Endodermal cell (in vitro differentiated cells): ENCODE results near the gene TTLL5. TPM values are rescaled to one million over a fixed set of nuclear protein-coding genes. Genes with fewer than 3 reads are reported as not detected.

Experiments
- DNase-seq: peaks from one replicate; pipeline ENCODE4 v3.0.0-alpha.2; 2017
- H3K27ac ChIP-seq: 2 replicates; pipeline ENCODE4 v1.5.1; 2013; ENCODE audit warnings: mild to moderate bottlenecking, low read depth, low read length, moderate library complexity
- H3K27me3 ChIP-seq: 2 replicates; pipeline ENCODE4 v1.6.1; 2013; ENCODE audit warnings: mild to moderate bottlenecking, low read length, moderate library complexity; ENCODE audit not compliant: insufficient read depth, control insufficient read depth, poor library complexity, severe bottlenecking
- H3K36me3 ChIP-seq: 2 replicates; pipeline ENCODE4 v1.7.0; 2013; ENCODE audit warnings: mild to moderate bottlenecking, low read length, moderate library complexity; ENCODE audit not compliant: control insufficient read depth, insufficient read depth
- H3K4me1 ChIP-seq: one replicate; pipeline ENCODE4 v1.7.0; 2013; ENCODE audit warnings: low read length; ENCODE audit not compliant: control insufficient read depth, insufficient read depth
- H3K4me3 ChIP-seq: 2 replicates; pipeline ENCODE4 v1.5.1; 2013; ENCODE audit warnings: mild to moderate bottlenecking, low read length, moderate library complexity
- H3K9ac ChIP-seq: 2 replicates; pipeline ENCODE4 v1.6.1; 2013; ENCODE audit warnings: mild to moderate bottlenecking, low read length, moderate library complexity; ENCODE audit not compliant: poor library complexity, severe bottlenecking; ENCODE audit errors: extremely low read depth
- H3K9me3 ChIP-seq: 2 replicates; pipeline ENCODE4 v1.6.1; 2013; ENCODE audit warnings: mild to moderate bottlenecking, low read length, moderate library complexity; ENCODE audit not compliant: control insufficient read depth
- H3K27ac Mint-ChIP-seq: 2 replicates; pipeline ENCODE4 v1.8.0; 2020; ENCODE audit warnings: mixed read lengths
- H3K27me3 Mint-ChIP-seq: 2 replicates; pipeline ENCODE4 v1.8.0; 2021; ENCODE audit warnings: mild to moderate bottlenecking, mixed read lengths; ENCODE audit not compliant: insufficient read depth
- H3K36me3 Mint-ChIP-seq: 2 replicates; pipeline ENCODE4 v1.8.0; 2020; ENCODE audit warnings: low read depth, mixed read lengths
- H3K4me1 Mint-ChIP-seq: 2 replicates; pipeline ENCODE4 v1.8.0; 2020; ENCODE audit warnings: mixed read lengths
- H3K4me3 Mint-ChIP-seq: 2 replicates; pipeline ENCODE4 v1.8.0; 2020; ENCODE audit warnings: mild to moderate bottlenecking, moderate library complexity, mixed read lengths
- H3K9me3 Mint-ChIP-seq: 2 replicates; pipeline ENCODE4 v1.8.0; 2020; ENCODE audit warnings: mild to moderate bottlenecking, mixed read lengths
- WGBS, 2 experiments: methylation state at CpG; one replicate each; pipeline versions ENCODE4 v1.1.5 to v1.1.7; 2013; ENCODE audit warnings: missing lambda C conversion rate in 2 of 2, mixed read lengths in 1 of 2; ENCODE audit not compliant: insufficient coverage in 1 of 2, insufficient read length in 1 of 2; 5-methylcytosine and 5-hydroxymethylcytosine counted together
- total RNA-seq, 2 donors: library from RNA; stranded (reverse); fragmentation: NEBNext Ultra II Directional in 1 of 2; extraction: Animal tissue kit (Norgen Biotek cat#: 25700) in 1 of 2; gene quantifications; 2 replicates in 1 of 2; 3 replicates in 1 of 2; pipeline ENCODE4 v1.2.1, GENCODE V29; 2021
- TF ChIP-seq, protein P1 (sequence below): fragments of 200-600 bp; sonication (generic); conservative IDR thresholded peaks from 2 replicates; pipeline ENCODE4 v1.5.0; 2021; ENCODE audit warnings: antibody characterized with exemption, mild to moderate bottlenecking

The TTLL5 gene
- total RNA-seq, 2 donors from 2014 or later: 50.5 to 54.2 TPM

DNA sequence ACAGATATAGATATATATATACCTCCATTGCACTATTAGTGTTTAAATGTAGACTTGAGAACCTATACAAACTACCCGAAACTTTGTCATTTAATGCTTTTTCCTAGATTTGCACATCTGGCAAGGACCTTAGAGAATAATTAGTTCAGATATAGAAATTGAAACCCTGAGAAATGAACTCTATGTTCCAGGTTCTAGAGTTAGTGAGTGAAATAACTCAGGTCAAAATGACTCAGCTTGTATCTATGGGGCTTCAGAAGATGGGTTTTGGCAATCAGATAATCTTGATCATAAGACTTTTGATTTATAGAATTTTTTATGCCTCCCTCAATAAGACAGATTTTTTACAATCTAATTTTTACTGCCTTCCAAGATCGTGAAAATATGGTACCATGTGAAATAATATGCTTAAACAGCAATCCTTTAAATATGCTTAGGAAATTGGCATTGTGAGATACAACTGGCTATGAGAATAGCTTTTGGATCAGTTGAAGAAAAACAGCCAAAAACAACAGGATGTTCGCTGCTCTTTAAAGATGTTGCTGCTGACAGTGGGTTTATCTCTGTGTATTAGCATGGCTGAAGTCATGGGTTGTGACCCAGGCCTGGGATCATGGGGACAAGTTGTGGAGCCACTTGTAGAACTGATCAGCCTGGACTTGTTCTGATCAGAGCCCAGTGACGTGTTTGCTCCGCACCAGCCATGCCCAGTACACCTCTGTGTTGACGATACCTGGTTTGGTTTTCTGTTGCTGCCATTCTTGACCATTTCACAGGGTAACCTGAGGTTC is 63.6 kb downstream of the TTLL5 start:
- Mint-ChIP-seq H3K36me3 (peaks cover 80% of the 10 kb centered on the region), H3K27ac (no peak overlapping the region), H3K9me3 (peaks cover 15% of the 10 kb centered on the region)

DNA sequence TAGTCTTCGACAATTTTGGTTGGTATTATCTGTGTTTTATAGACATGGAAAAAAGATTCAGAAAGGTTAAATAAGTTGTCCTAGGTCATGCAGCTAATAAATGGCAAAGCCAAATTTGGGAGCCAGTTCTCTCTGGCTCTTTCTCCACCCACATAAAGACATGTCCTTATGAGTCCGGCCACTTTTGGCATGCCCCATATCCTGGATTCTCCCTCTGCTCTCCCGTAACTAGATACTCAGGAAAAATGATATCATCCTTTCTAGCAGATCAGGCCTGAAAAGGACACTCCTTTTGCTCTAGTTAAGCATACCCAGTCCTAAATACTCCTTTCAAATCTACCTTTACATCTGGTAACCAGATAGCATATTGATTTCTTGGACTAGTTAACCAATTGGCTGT is 64.4 kb downstream of the TTLL5 start:
- Mint-ChIP-seq H3K27ac (no peak overlapping the region), H3K9me3 (peaks cover 15% of the 10 kb centered on the region), H3K27me3 (no peaks in the 10 kb centered on the region), H3K36me3 (peaks cover 71% of the 10 kb centered on the region), H3K4me3 (no peak overlapping the region), H3K4me1 (no peaks in the 10 kb centered on the region)
- Histone ChIP-seq H3K4me1 (no peaks in the 10 kb centered on the region), H3K27me3 (no peaks in the 10 kb centered on the region), H3K9me3 (peaks cover 17% of the 10 kb centered on the region), H3K9ac (no peak overlapping the region), H3K4me3 (no peak overlapping the region), H3K27ac (no peak overlapping the region), H3K36me3 (peaks cover 64% of the 10 kb centered on the region)
- 86 to 94% methylated on average over 2 to 3 of the region's 3 CpGs for WGBS, 2 experiments
- TF ChIP-seq, protein P1, sequence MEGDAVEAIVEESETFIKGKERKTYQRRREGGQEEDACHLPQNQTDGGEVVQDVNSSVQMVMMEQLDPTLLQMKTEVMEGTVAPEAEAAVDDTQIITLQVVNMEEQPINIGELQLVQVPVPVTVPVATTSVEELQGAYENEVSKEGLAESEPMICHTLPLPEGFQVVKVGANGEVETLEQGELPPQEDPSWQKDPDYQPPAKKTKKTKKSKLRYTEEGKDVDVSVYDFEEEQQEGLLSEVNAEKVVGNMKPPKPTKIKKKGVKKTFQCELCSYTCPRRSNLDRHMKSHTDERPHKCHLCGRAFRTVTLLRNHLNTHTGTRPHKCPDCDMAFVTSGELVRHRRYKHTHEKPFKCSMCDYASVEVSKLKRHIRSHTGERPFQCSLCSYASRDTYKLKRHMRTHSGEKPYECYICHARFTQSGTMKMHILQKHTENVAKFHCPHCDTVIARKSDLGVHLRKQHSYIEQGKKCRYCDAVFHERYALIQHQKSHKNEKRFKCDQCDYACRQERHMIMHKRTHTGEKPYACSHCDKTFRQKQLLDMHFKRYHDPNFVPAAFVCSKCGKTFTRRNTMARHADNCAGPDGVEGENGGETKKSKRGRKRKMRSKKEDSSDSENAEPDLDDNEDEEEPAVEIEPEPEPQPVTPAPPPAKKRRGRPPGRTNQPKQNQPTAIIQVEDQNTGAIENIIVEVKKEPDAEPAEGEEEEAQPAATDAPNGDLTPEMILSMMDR: no peak
- no peak for DNase-seq

More for the DNA sequence above, 63.6 kb downstream of the TTLL5 start:
- H3K4me1 Mint-ChIP-seq: peaks cover 2% of the 10 kb centered on the region
- no peak overlapping the region for H3K27ac ChIP-seq
- 96 to 97% methylated on average over 5 to 6 of the region's 6 CpGs for WGBS, 2 experiments
- peaks cover 17% of the 10 kb centered on the region for H3K9me3 ChIP-seq
- H3K4me3 ChIP-seq: no peak overlapping the region
- H3K27me3 Mint-ChIP-seq: no peaks in the 10 kb centered on the region
- peaks cover 65% of the 10 kb centered on the region for H3K36me3 ChIP-seq
- no peak overlapping the region for H3K9ac ChIP-seq
- no peaks in the 10 kb centered on the region for H3K27me3 ChIP-seq
- H3K4me1 ChIP-seq: no peaks in the 10 kb centered on the region
- no peak for DNase-seq
- TF ChIP-seq, protein P1: no peak
- no peak overlapping the region for H3K4me3 Mint-ChIP-seq

DNA sequence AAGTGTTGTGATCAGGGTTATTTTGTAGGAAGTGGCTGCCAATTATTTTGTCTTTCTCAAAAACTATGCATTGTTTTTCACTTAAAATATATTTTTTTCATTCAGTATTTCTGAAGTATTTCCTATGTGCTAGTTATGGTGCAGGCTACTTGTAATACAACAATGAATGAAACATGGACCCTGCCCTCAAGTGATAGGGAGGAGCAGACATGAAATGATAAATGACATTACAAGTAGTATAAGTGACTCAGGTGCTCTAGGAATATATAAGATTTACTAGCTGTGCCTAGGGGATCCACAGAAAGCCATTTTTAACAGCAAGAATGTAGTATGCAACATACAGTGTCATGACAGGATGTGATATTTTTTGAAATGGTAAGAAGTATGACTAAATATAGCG is 65.3 kb downstream of the TTLL5 start:
- WGBS, 2 experiments: 95% methylated on average over 1 of the region's 1 CpG; no CpG with 5 or more reads in 1 of the 2 experiments
- Histone ChIP-seq H3K9me3 (peaks cover 17% of the 10 kb centered on the region), H3K4me1 (no peaks in the 10 kb centered on the region), H3K27ac (no peak overlapping the region), H3K9ac (no peak overlapping the region), H3K27me3 (no peaks in the 10 kb centered on the region), H3K36me3 (peaks cover 56% of the 10 kb centered on the region), H3K4me3 (no peak overlapping the region)
- Mint-ChIP-seq H3K27ac (no peak overlapping the region), H3K4me3 (no peak overlapping the region), H3K27me3 (no peaks in the 10 kb centered on the region), H3K36me3 (peaks cover 66% of the 10 kb centered on the region), H3K4me1 (no peaks in the 10 kb centered on the region), H3K9me3 (peaks cover 15% of the 10 kb centered on the region)
- TF ChIP-seq, protein P1: no peak
- no peak for DNase-seq
